H9 (cell line): ENCODE results near the gene HS2ST1. TPM values are rescaled to one million over a fixed set of nuclear protein-coding genes. Genes with fewer than 3 reads are reported as not detected.

Experiments
- DNase-seq: peaks from one replicate; pipeline ENCODE4 v3.0.0-alpha.2; 2017
- H2AFZ ChIP-seq: one replicate; pipeline ENCODE4 v1.6.1; 2013; ENCODE audit warnings: mild to moderate bottlenecking, low read length, control low read depth, moderate library complexity
- H2AK5ac ChIP-seq: 2 replicates; pipeline ENCODE4 v1.6.1; 2013; ENCODE audit warnings: low read length, control low read depth, mixed read lengths; ENCODE audit not compliant: insufficient read length
- H2BK120ac ChIP-seq: one replicate; pipeline ENCODE4 v1.6.1; 2013; ENCODE audit warnings: low read depth, mild to moderate bottlenecking, low read length, control low read depth, inconsistent platforms; ENCODE audit not compliant: poor library complexity, severe bottlenecking
- H2BK12ac ChIP-seq: 2 replicates; pipeline ENCODE4 v1.6.1; 2013; ENCODE audit warnings: low read length, control low read depth, mixed read lengths, low read depth; ENCODE audit not compliant: insufficient read length
- H2BK15ac ChIP-seq: 2 replicates; pipeline ENCODE4 v1.6.1; 2013; ENCODE audit warnings: low read depth, low read length, control low read depth
- H2BK20ac ChIP-seq: one replicate; pipeline ENCODE4 v1.6.1; 2013; ENCODE audit warnings: low read depth, mild to moderate bottlenecking, low read length, control low read depth, inconsistent platforms; ENCODE audit not compliant: poor library complexity, severe bottlenecking
- H2BK5ac ChIP-seq: 2 replicates; pipeline ENCODE4 v1.6.1; 2013; ENCODE audit warnings: low read length, control low read depth, mixed read lengths; ENCODE audit not compliant: insufficient read length
- H3K14ac ChIP-seq: 2 replicates; pipeline ENCODE4 v1.6.1; 2013; ENCODE audit warnings: low read length, control low read depth; ENCODE audit not compliant: insufficient read depth
- H3K18ac ChIP-seq: 2 replicates; pipeline ENCODE4 v1.6.1; 2013; ENCODE audit warnings: low read depth, mild to moderate bottlenecking, mixed read lengths, low read length, control low read depth; ENCODE audit not compliant: insufficient read length
- H3K23ac ChIP-seq: 2 replicates; pipeline ENCODE4 v1.6.1; 2013; ENCODE audit warnings: low read length, control low read depth, mixed read lengths, low read depth; ENCODE audit not compliant: insufficient read length
- H3K23me2 ChIP-seq: 2 replicates; pipeline ENCODE4 v1.6.1; 2013; ENCODE audit warnings: low read depth, mild to moderate bottlenecking, mixed read lengths, low read length, control low read depth; ENCODE audit not compliant: insufficient read length, poor library complexity, severe bottlenecking
- H3K27ac ChIP-seq: 2 replicates; pipeline ENCODE4 v1.5.1; 2013; ENCODE audit warnings: low read length, control low read depth, mixed read lengths, low read depth; ENCODE audit not compliant: insufficient read length
- H3K27me3 ChIP-seq: 2 replicates; pipeline ENCODE4 v1.6.1; 2013; ENCODE audit warnings: low read length, control low read depth, inconsistent platforms; ENCODE audit not compliant: insufficient read depth
- H3K4ac ChIP-seq: 2 replicates; pipeline ENCODE4 v1.6.1; 2013; ENCODE audit warnings: low read depth, mild to moderate bottlenecking, control low read depth, inconsistent platforms, low read length, moderate library complexity
- H3K4me1 ChIP-seq: 2 replicates; pipeline ENCODE4 v1.6.1; 2013; ENCODE audit warnings: low read length, control low read depth, inconsistent platforms; ENCODE audit not compliant: insufficient read depth
- H3K4me2 ChIP-seq: 2 replicates; pipeline ENCODE4 v1.6.1; 2013; ENCODE audit warnings: low read length, control low read depth, mixed read lengths; ENCODE audit not compliant: insufficient read length, insufficient read depth
- H3K56ac ChIP-seq: 2 replicates; pipeline ENCODE4 v1.6.1; 2013; ENCODE audit warnings: low read depth, mild to moderate bottlenecking, mixed read lengths, low read length, control low read depth; ENCODE audit not compliant: insufficient read length
- H3K79me1 ChIP-seq: 2 replicates; pipeline ENCODE4 v1.6.1; 2013; ENCODE audit warnings: low read depth, mild to moderate bottlenecking, moderate library complexity, low read length, control low read depth, inconsistent platforms; ENCODE audit not compliant: insufficient read depth, poor library complexity, severe bottlenecking
- H3K79me2 ChIP-seq: 2 replicates; pipeline ENCODE4 v1.6.1; 2013; ENCODE audit warnings: low read length, control low read depth, inconsistent platforms; ENCODE audit not compliant: insufficient read depth
- H3K9ac ChIP-seq: 2 replicates; pipeline ENCODE4 v1.6.1; 2013; ENCODE audit warnings: low read length, control low read depth, mixed read lengths; ENCODE audit not compliant: insufficient read length; ENCODE audit errors: extremely low read depth
- H3K9me3 ChIP-seq: one replicate; pipeline ENCODE4 v1.6.1; 2013; ENCODE audit warnings: low read depth, low read length, inconsistent platforms; ENCODE audit not compliant: control insufficient read depth
- H3T11ph ChIP-seq: one replicate; pipeline ENCODE4 v1.6.1; 2013; ENCODE audit warnings: mild to moderate bottlenecking, low read length, control low read depth, inconsistent platforms
- H4K20me1 ChIP-seq: one replicate; pipeline ENCODE4 v1.6.1; 2013; ENCODE audit not compliant: control insufficient read depth, insufficient read length, insufficient read depth
- H4K5ac ChIP-seq: 2 replicates; pipeline ENCODE4 v1.6.1; 2013; ENCODE audit warnings: low read depth, mild to moderate bottlenecking, mixed read lengths, low read length, control low read depth; ENCODE audit not compliant: insufficient read length
- H4K8ac ChIP-seq: replicated peaks from 2 replicates; pipeline ENCODE4 v1.6.1; 2013; ENCODE audit warnings: low read length, control low read depth, mixed read lengths, low read depth; ENCODE audit not compliant: insufficient read length
- H4K91ac ChIP-seq: 2 replicates; pipeline ENCODE4 v1.6.1; 2013; ENCODE audit warnings: low read depth, mild to moderate bottlenecking, moderate library complexity, mixed read lengths, low read length, control low read depth; ENCODE audit not compliant: insufficient read length
- H3K27ac Mint-ChIP-seq, 3 experiments: 2 replicates in 2 of 3; 3 replicates in 1 of 3; pipeline ENCODE4 v1.8.0; 2020 to 2021; ENCODE audit warnings: mixed read lengths in 3 of 3, mild to moderate bottlenecking in 1 of 3, moderate library complexity in 1 of 3
- H3K27me3 Mint-ChIP-seq: 2 replicates; pipeline ENCODE4 v1.8.0; 2021; ENCODE audit warnings: low read depth, mild to moderate bottlenecking, moderate library complexity, mixed read lengths
- H3K36me3 Mint-ChIP-seq, 3 experiments: 2 replicates in 2 of 3; 3 replicates in 1 of 3; pipeline ENCODE4 v1.8.0; 2020 to 2021; ENCODE audit warnings: low read depth in 3 of 3, mixed read lengths in 3 of 3; ENCODE audit not compliant: insufficient read depth in 1 of 3
- H3K4me1 Mint-ChIP-seq, 2 experiments: 2 replicates each; pipeline ENCODE4 v1.8.0; 2020; ENCODE audit warnings: mixed read lengths in 2 of 2
- H3K4me3 Mint-ChIP-seq, 2 experiments: 2 replicates in 1 of 2; 3 replicates in 1 of 2; pipeline ENCODE4 v1.8.0; 2020 to 2021; ENCODE audit warnings: mild to moderate bottlenecking in 2 of 2, mixed read lengths in 2 of 2, moderate library complexity in 1 of 2
- H3K9me3 Mint-ChIP-seq, 2 experiments: 2 replicates in 1 of 2; 3 replicates in 1 of 2; pipeline ENCODE4 v1.8.0; 2020; ENCODE audit warnings: mild to moderate bottlenecking in 2 of 2, mixed read lengths in 2 of 2, moderate library complexity in 1 of 2
- WGBS: extraction: QIAGEN DNeasy Blood & Tissue Kit; methylation state at CpG from one replicate; pipeline ENCODE4 v1.1.7; 2013; ENCODE audit warnings: missing lambda C conversion rate, low lambda C conversion rate, mixed read lengths; ENCODE audit not compliant: insufficient read length; ENCODE audit errors: extremely low coverage; 5-methylcytosine and 5-hydroxymethylcytosine counted together
- total RNA-seq: library from RNA; stranded (reverse); gene quantifications from 2 replicates; pipeline ENCODE4 v1.2.1, GENCODE V29; 2021
- TF ChIP-seq, protein P1 (sequence below): fragments of 200-600 bp; sonication (generic); conservative IDR thresholded peaks from 3 replicates; pipeline ENCODE4 v1.8.0; 2021; ENCODE audit warnings: antibody characterized with exemption, mild to moderate bottlenecking

Gene HS2ST1
- total RNA-seq, 1 experiment from 2014 or later: 20.1 TPM

DNA sequence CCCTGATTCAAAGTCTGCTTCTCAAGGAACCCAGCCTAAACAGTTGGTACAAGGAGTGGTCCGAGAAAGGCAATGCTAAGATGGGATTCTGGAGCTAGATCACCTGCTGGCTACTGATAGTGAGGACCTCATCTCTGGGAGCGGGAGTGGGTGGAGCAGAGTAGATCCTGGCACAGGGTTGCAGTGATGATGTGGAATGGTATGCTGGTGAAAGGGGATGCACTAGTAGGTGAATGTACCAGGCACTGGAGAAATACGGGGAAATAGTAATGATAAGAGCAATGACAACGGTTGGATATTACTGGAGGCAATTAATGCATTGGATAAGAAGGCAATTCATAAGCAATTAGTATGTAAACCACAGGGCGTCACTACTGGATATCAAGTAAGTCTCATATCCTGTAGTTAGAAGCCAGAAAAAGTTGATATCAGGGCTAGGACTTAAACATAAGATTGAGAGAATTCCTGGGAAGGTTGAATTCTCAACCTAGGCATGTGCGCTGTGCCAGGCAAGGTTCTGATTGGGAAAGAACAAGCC is 245.0 kb downstream of the HS2ST1 start:
- Histone ChIP-seq H3T11ph (no peak overlapping the region), H3K9ac (no peak overlapping the region), H3K4ac (no peak overlapping the region), H3K56ac (no peak overlapping the region), H2AFZ (no peak overlapping the region), H3K18ac (no peak overlapping the region), H2BK20ac (no peak overlapping the region), H4K20me1 (no peaks in the 10 kb centered on the region), H3K14ac (no peak overlapping the region), H2BK15ac (no peak overlapping the region), H2AK5ac (no peak overlapping the region), H2BK12ac (no peak overlapping the region), H4K5ac (no peak overlapping the region), H3K23ac (no peak overlapping the region), H3K27me3 (no peaks in the 10 kb centered on the region), H2BK120ac (no peak overlapping the region), H2BK5ac (no peak overlapping the region), H4K91ac (no peak overlapping the region), H3K9me3 (no peaks in the 10 kb centered on the region), H3K79me1 (no peaks in the 10 kb centered on the region), H3K27ac (no peak overlapping the region), H3K4me2 (no peak overlapping the region), H4K8ac (no peak overlapping the region), H3K79me2 (no peaks in the 10 kb centered on the region), H3K23me2 (no peaks in the 10 kb centered on the region), H3K4me1 (no peaks in the 10 kb centered on the region)
- no peaks in the 10 kb centered on the region for H3K36me3 Mint-ChIP-seq
- H3K4me1 Mint-ChIP-seq: peaks cover 4% of the 10 kb centered on the region in 2 experiments; a peak in 1 of 4 replicates
- no CpG with 5 or more reads among the region's 6 CpGs for WGBS
- H3K27me3 Mint-ChIP-seq: no peaks in the 10 kb centered on the region
- no peak overlapping the region for H3K27ac Mint-ChIP-seq
- DNase-seq: no peak
- TF ChIP-seq, protein P1, sequence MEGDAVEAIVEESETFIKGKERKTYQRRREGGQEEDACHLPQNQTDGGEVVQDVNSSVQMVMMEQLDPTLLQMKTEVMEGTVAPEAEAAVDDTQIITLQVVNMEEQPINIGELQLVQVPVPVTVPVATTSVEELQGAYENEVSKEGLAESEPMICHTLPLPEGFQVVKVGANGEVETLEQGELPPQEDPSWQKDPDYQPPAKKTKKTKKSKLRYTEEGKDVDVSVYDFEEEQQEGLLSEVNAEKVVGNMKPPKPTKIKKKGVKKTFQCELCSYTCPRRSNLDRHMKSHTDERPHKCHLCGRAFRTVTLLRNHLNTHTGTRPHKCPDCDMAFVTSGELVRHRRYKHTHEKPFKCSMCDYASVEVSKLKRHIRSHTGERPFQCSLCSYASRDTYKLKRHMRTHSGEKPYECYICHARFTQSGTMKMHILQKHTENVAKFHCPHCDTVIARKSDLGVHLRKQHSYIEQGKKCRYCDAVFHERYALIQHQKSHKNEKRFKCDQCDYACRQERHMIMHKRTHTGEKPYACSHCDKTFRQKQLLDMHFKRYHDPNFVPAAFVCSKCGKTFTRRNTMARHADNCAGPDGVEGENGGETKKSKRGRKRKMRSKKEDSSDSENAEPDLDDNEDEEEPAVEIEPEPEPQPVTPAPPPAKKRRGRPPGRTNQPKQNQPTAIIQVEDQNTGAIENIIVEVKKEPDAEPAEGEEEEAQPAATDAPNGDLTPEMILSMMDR: no peak
- no peaks in the 10 kb centered on the region for H3K9me3 Mint-ChIP-seq
- H3K4me3 Mint-ChIP-seq: no peak overlapping the region

Other genes with a start within 250 kb of the HS2ST1 start
- gene SH3GLB1, start 210.1 kb upstream of the HS2ST1 start, total RNA-seq: 36.6 and 37.4 TPM in 2 replicates
- 140 and 143 TPM in 2 replicates for gene SELENOF, start 509 bp upstream of the HS2ST1 start, total RNA-seq